A172 (cell line): Measurements from ENCODE around the gene PLAC8. TPM values are rescaled to one million over a fixed set of nuclear protein-coding genes. Genes with fewer than 3 reads are reported as not detected.
"Not testable (repeated sequence)": the region's sequence is repeated elsewhere in the genome, so short reads cannot be mapped to it uniquely, and the experiment has no call there.

Experiments
- DNase-seq: peaks from one replicate; pipeline ENCODE4 v3.0.0-alpha.2; 2015; ENCODE audit warnings: low spot score
- total RNA-seq: library from RNA; depleted of rRNA; stranded (reverse); fragments of >200 nt; shearing (Covaris generic); gene quantifications from 2 replicates; pipeline ENCODE4 v1.2.3, GENCODE V29; 2014; rRNA removed

PLAC8 gene
- total RNA-seq, 1 experiment from 2014 or later = 6.7 TPM

- peak; percentile 15 for DNase-seq
Observed at GRCh38 chr4:83071116-83071515, 43.4 kb downstream of the PLAC8 start.

GRCh38 chr4:83067058-83067639 lies 47.4 kb downstream of the PLAC8 start:
- peak; percentile 20 for DNase-seq

GRCh38 chr4:83065266-83065665 lies 49.3 kb downstream of the PLAC8 start:
- no peak for DNase-seq

- no peak for DNase-seq
Observed at GRCh38 chr4:83062739-83063138, 51.8 kb downstream of the PLAC8 start.

DNA sequence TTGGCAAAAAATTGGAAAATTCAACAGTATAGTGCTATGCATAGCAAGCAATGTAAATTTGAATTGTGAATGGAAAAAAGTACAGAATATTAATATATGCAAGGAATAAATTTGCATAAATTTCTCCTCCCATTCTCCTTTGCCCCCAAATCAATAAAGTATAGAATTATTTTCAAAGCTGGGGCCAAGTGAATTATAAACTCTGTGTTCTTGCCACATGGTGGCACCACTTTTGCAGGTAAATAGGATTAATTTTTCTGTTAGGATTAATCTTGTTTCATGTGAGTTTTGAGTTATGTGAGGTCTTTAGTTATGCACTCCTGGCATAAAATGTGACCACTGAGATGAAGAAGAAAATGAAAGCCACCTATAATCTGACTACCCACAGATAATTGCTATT lies 59.6 kb downstream of the PLAC8 start:
- DNase-seq = no peak

GRCh38 chr4:83048781-83049180 lies 65.7 kb downstream of the PLAC8 start:
- not testable (repeated sequence) for DNase-seq

DNA sequence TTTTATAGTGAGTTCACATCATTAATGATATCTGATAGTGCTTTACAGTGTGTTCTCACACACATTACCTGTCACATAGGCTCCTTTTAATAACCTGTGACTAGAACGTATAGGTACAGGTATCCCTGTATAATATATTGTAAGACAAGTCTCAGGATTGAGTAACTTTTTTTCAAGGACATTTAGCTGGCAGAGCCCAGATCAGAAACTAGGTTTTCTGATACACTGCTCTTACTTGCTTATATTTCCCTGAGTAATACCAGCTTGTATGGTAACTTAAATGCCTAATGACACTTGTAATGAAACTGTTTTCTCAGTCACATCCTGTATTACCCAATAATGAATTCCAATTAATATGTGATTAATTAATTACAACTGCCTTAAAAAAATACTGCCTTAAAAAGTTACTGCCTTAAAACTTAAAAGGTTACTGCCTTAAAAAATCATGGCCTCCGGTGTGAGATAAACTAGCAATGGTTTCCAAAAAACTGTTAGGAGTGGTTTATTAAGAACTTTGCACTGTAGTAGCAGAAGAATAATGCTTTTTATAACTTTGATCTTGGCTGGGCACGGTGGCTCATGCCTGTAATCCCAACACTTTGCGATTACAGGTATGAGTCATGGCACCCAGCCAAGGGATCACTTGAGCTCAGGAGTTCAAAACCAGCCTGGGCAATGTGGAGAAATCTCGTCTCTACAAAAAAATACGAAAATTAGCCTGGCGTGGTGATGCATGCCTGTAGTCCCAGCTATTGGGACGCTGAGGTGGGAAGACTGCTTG lies 67.6 kb downstream of the PLAC8 start:
- no peak for DNase-seq

GRCh38 chr4:83043801-83044407 lies 70.6 kb downstream of the PLAC8 start:
- peak; percentile 75 for DNase-seq

- not testable (repeated sequence) for DNase-seq
Observed at GRCh38 chr4:83043157-83043556, 71.4 kb downstream of the PLAC8 start.

DNA sequence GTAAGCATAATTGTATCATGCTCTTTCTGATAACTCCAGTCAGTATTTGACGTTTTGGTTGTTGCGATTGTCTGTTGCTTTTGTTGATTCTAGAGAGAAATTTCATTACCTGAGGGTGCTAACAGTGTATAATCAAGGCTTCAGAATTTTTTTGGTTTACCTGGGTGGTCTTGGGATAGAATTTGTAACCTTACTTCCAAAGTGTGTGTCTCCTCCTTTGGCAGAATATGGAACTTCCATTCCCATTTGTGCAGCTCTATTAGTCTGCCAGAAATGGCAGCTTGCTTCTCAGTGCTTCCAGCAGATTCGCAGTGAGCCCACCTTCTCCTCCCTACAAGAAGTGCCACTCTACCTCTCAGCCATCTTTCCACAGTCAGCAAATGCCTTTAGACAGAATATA lies 74.3 kb downstream of the PLAC8 start:
- DNase-seq = no peak

Other genes starting within 250 kb of the PLAC8 start
- gene SEC31A, start 223.6 kb downstream of the PLAC8 start, total RNA-seq = 146 and 150 TPM in 2 replicates
- gene THAP9, start 214.0 kb downstream of the PLAC8 start, total RNA-seq = 2.9 and 4.6 TPM in 2 replicates
- 33.5 and 35.1 TPM in 2 replicates for gene LIN54, start 103.9 kb downstream of the PLAC8 start, total RNA-seq
- 94.3 and 103 TPM in 2 replicates for gene COPS4, start 79.5 kb downstream of the PLAC8 start, total RNA-seq
- gene COQ2, start 170.1 kb upstream of the PLAC8 start, total RNA-seq = 29.8 and 42.2 TPM in 2 replicates
- gene HPSE, start 220.1 kb upstream of the PLAC8 start, total RNA-seq = 1.3 and 2.3 TPM in 2 replicates